ENCODE data around the gene ONECUT2.

GRCh38 chr18:57480733-57481132, 45.6 kb downstream of the ONECUT2 start:
- TF ChIP-seq EZH2phosphoT487 (conservative IDR thresholded peaks at IDR 0.05; ENCODE audit: low read length) (no peak), CTCF (IDR thresholded peaks at IDR 0.05; ENCODE audit: insufficient read depth, low read length, poor library complexity, severe bottlenecking) (no peak)

All from SU-DHL-6 (cell line).